Measurements from ENCODE around the gene DNM3. TPM values are rescaled to one million over a fixed set of nuclear protein-coding genes. Genes with fewer than 3 reads are reported as not detected.

DNM3 gene
- total and polyA plus RNA-seq, 2 of the 8 experiments (the other 6 are each of a cell fraction or from before 2014, with no cell fraction given), result 2.0 to 8.5 TPM

GRCh38 chr1:172084876-172085275, 243.6 kb downstream of the DNM3 start (continued):
- TF ChIP-seq CHD7 (IDR thresholded peaks at IDR 0.05; ENCODE audit: insufficient replicate concordance, low read length), result no peak

All from H1 (cell line).